ENCODE data around the gene USP7. TPM values are rescaled to one million over a fixed set of nuclear protein-coding genes. Genes with fewer than 3 reads are reported as not detected.
"Not testable (repeated sequence)": the region's sequence is repeated elsewhere in the genome, so short reads cannot be mapped to it uniquely, and the experiment has no call there.

Gene USP7
- total RNA-seq, 1 donor from 2014 or later: 136 TPM

DNA sequence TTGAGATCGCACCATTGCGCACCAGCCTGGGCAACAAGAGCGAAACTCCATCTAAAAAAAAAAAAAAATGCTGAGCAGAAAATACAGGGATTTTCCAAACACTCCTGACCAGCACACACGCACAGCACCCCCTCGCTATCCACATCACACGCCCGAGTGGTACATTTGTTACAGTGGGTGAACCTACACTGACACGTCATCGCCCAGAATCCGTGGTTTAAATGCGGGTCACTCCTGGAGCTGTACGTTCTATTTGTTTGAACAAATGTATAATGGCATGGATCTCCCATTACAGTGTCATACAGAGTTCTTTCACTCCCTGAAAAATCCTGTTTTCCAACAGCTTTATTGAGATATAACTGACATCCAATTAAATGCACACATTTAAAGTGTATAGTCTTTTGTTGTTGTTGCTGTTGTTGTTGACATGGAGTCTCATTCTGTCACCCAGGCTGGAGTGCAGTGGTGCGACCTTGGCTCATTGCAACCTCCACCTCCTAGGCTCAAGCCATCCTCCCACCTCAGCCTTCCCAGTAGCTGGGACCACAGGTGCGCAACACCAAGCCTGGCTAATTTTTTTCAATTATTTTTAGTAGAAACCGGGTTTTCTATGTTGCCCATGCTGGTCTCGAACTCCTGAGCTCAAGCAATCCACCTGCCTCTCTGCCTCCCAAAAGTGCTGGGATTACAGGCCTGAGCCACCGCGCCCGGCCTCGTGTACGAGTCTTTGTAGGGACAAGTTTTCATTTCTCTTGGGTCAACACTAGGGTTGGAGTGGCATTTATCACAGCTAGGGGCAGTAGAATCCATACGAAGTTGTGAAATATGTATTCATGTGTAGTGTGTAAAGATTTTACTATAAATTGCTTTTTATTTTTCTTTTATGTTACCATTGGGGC lies 90.5 kb downstream of the USP7 start:
- TF ChIP-seq CTCF (IDR thresholded peaks at IDR 0.05; ENCODE audit: unreplicated experiment): no peak
- Mint-ChIP-seq H3K27me3 (ENCODE audit: low read depth) (no peaks in the 10 kb centered on the region), H3K4me3 (no peak overlapping the region), H3K36me3 (no peaks in the 10 kb centered on the region), H3K27ac (no peak overlapping the region), H3K9me3 (no peaks in the 10 kb centered on the region), H3K4me1 (peaks cover 6% of the 10 kb centered on the region)
- no peak for DNase-seq (ENCODE audit: low spot score in 2 of 2, unreplicated experiment in 2 of 2)

GRCh38 chr16:8872071-8872470 lies 91.6 kb downstream of the USP7 start:
- H3K27ac Mint-ChIP-seq: no peak overlapping the region
- TF ChIP-seq CTCF (IDR thresholded peaks at IDR 0.05; ENCODE audit: unreplicated experiment): no peak
- H3K4me3 Mint-ChIP-seq: no peak overlapping the region

GRCh38 chr16:8869988-8870241 lies 93.8 kb downstream of the USP7 start:
- not testable (repeated sequence) for H3K36me3 Mint-ChIP-seq; H3K27me3 Mint-ChIP-seq (ENCODE audit: low read depth); H3K27ac Mint-ChIP-seq; H3K4me3 Mint-ChIP-seq; H3K9me3 Mint-ChIP-seq; DNase-seq (ENCODE audit: low spot score in 2 of 2, unreplicated experiment in 2 of 2)
- peaks cover 24% of the 10 kb centered on the region for H3K4me1 Mint-ChIP-seq

More at GRCh38 chr16:8872071-8872470, 91.6 kb downstream of the USP7 start:
- no peaks in the 10 kb centered on the region for H3K27me3 Mint-ChIP-seq (ENCODE audit: low read depth)
- no peak for DNase-seq (ENCODE audit: low spot score in 2 of 2, unreplicated experiment in 2 of 2)
- H3K4me1 Mint-ChIP-seq: peaks cover 14% of the 10 kb centered on the region
- H3K9me3 Mint-ChIP-seq: no peaks in the 10 kb centered on the region
- no peaks in the 10 kb centered on the region for H3K36me3 Mint-ChIP-seq

DNA sequence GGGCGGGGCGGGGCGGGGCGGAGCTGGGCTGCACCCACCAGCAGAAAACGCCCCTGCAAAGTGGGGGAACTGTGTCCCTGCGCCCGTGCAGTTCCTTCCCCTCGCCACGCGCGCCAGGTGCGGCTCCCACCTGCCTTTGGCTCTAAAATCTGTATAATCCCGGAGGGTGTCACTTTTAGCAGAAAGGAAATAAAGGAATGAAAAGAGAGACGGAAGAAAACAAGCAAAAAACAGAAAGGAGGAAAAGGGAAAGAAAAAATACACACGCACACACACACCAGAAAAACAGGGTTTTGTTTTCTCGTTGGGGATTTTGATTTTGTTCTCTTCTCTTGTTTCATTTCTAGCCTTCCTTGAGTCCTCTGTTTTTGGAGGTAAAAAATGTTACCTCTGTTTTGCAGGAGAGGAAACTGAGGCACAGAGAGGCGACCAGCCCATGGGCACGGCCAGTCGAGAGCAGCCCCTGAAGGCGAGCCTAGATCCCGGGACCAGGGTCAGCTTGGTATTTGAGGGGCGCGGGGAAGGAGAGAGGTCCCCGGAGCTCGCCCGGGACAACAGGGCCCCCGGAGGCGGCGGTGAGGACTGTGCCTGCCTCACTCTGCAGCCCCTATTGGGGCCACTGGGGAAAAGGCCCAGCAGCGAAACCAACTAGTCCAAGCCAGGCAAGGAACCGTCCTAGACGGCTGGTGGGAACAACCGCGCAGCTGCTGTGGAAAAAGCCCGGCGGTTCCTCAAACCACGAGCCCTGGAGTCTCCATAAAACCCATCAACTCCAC lies 94.3 kb downstream of the USP7 start:
- H3K27ac Mint-ChIP-seq: peak overlapping the region; percentile 79
- no peaks in the 10 kb centered on the region for H3K36me3 Mint-ChIP-seq
- peak overlapping the region; percentile 73 for H3K4me3 Mint-ChIP-seq
- TF ChIP-seq CTCF (IDR thresholded peaks at IDR 0.05; ENCODE audit: unreplicated experiment): no peak
- DNase-seq (ENCODE audit: low spot score in 2 of 2, unreplicated experiment in 2 of 2): no peak
- peaks cover 25% of the 10 kb centered on the region for H3K4me1 Mint-ChIP-seq
- no peaks in the 10 kb centered on the region for H3K27me3 Mint-ChIP-seq (ENCODE audit: low read depth)
- H3K9me3 Mint-ChIP-seq: no peaks in the 10 kb centered on the region

DNA sequence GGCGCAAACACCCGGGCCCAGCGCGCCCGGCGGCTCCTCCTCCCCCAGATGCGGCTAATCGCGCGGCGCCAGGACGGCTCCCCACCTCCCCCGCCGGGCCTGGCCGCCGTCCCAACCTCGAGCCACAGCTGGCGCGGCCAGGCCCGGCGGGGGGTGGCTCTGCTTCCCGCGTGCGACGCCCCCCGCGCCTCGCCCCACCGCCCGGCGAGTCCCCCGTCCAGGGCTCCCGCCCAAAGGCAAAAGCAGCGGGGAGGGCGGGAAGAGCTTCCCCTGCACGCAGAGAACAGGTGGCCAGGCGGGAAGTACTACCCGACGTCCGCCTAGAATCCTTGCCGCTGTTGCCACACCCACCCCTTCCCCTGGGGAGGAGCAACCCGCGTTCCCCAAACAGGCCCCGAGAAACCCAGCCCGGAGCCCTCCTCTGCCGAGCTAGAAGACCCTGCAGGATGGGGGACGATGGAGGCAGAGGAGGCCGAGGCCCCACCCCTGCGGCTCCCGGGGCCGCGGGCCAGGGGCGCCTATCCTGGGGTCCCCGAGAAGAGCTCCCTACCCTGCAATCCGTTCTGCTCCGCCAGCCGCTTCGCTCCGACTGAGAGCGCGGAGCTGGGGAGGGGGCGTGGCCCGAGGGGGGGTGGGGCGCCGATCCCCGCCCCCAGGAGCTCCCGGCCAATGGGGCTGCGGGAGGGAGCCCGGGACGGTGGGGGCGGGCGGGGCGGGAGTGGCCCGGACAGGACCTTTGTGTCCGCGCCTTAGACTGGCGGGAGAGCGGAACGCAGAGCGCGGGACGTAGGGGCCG lies 95.1 kb downstream of the USP7 start, which contains the start of gene CARHSP1:
TSS of gene CARHSP1 (minus strand) at position 591 of the 796 bp plus-strand sequence. CDS start 9,678 bp downstream, outside the sequence.
- DNase-seq (ENCODE audit: low spot score in 2 of 2, unreplicated experiment in 2 of 2): peak; percentile 87 to 89
- no peaks in the 10 kb centered on the region for H3K27me3 Mint-ChIP-seq (ENCODE audit: low read depth)
- no peaks in the 10 kb centered on the region for H3K36me3 Mint-ChIP-seq
- no peak for TF ChIP-seq CTCF (IDR thresholded peaks at IDR 0.05; ENCODE audit: unreplicated experiment)
- peak within 1 kb of the TSS; percentile 84 for H3K27ac Mint-ChIP-seq
- no peaks in the 10 kb centered on the region for H3K9me3 Mint-ChIP-seq
- H3K4me1 Mint-ChIP-seq: peaks cover 32% of the 10 kb centered on the region
- peak within 1 kb of the TSS; percentile 85 for H3K4me3 Mint-ChIP-seq
